ENCODE results near the gene SORT1. TPM values are rescaled to one million over a fixed set of nuclear protein-coding genes. Genes with fewer than 3 reads are reported as not detected.

SORT1 gene
- total RNA-seq, 1 experiment from 2014 or later: 56.5 TPM

DNA sequence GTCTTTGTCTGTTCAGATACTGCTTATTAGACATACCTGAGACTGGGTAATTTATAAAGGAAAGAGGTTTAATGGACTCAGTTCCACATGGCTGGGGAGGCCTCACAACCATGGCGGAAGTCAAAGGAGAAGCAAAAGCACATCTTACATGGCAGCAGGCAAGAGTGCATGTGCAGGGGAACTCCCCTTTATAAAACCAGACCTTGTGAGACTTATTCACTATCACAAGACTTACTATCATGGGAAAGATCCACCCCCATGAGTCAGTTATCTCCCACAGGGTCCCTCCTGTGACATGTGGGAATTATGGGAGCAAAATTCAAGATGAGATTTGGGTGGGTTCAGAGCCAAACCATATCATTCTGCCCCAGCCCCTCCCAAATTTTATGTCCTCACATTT is 35.6 kb upstream of the SORT1 start:
- no peak overlapping the region for H3K4me3 ChIP-seq (ENCODE audit: low read depth, low read length, poor library complexity, severe bottlenecking)
- H3K36me3 ChIP-seq (ENCODE audit: insufficient read depth, low read length, poor library complexity, severe bottlenecking): no peaks in the 10 kb centered on the region
- no peaks in the 10 kb centered on the region for H3K4me1 ChIP-seq (ENCODE audit: insufficient read depth, low read length, poor library complexity, severe bottlenecking)
- no TSS peak for BruUV-seq (replicated peaks)
- ChIA-PET POLR2A (ENCODE audit: low non-redundant PET) (no interaction called here), CTCF (no interaction called here)
- DNase-seq (ENCODE audit: low spot score): no peak
- H3K27me3 ChIP-seq (replicated peaks; ENCODE audit: insufficient read depth, low read depth, low read length, poor library complexity): no peaks in the 10 kb centered on the region
- TF ChIP-seq EZH2 (IDR thresholded peaks at IDR 0.05; ENCODE audit: borderline replicate concordance, low read depth, low read length, poor library complexity, severe bottlenecking) (no peak), CTCF (conservative IDR thresholded peaks at IDR 0.05; ENCODE audit: low read depth, low read length) (no peak)
- no peak overlapping the region for H3K27ac ChIP-seq (ENCODE audit: low read depth, low read length, poor library complexity, severe bottlenecking)
- intact Hi-C loops (cut with micrococcal nuclease; ENCODE audit: unreplicated experiment): no loop called here
- H3K9me3 ChIP-seq (ENCODE audit: low read depth, low read length, poor library complexity, severe bottlenecking): no peaks in the 10 kb centered on the region

DNA sequence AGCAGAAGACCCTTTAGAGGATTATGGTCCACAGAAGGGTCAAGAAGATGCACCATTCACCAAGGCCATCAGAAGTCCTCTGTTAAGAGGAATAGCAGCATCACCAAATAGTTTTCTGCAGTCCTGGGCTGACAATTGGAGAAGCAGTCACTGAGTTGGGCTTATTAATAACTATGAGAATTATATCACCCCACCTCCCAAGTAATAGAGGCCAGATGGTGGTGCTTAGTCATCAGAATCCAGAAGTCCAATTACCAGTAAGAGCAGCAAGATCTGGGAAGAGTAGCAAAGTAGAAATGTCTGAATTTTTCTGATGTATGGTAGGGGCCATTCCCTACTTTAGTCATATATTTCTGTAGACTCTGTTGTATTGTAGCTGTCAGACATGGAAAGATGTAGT is 34.6 kb upstream of the SORT1 start:
- ChIA-PET CTCF (no interaction called here), POLR2A (ENCODE audit: low non-redundant PET) (no interaction called here)
- Histone ChIP-seq H3K4me3 (ENCODE audit: low read depth, low read length, poor library complexity, severe bottlenecking) (no peak overlapping the region), H3K4me1 (ENCODE audit: insufficient read depth, low read length, poor library complexity, severe bottlenecking) (peaks cover under 1% of the 10 kb centered on the region), H3K27me3 (replicated peaks; ENCODE audit: insufficient read depth, low read depth, low read length, poor library complexity) (no peaks in the 10 kb centered on the region), H3K36me3 (ENCODE audit: insufficient read depth, low read length, poor library complexity, severe bottlenecking) (no peaks in the 10 kb centered on the region), H3K9me3 (ENCODE audit: low read depth, low read length, poor library complexity, severe bottlenecking) (no peaks in the 10 kb centered on the region), H3K27ac (ENCODE audit: low read depth, low read length, poor library complexity, severe bottlenecking) (no peak overlapping the region)
- BruUV-seq (replicated peaks): no TSS peak
- no peak for TF ChIP-seq CTCF (conservative IDR thresholded peaks at IDR 0.05; ENCODE audit: low read depth, low read length)
- no peak for TF ChIP-seq EZH2 (IDR thresholded peaks at IDR 0.05; ENCODE audit: borderline replicate concordance, low read depth, low read length, poor library complexity, severe bottlenecking)
- no peak for DNase-seq (ENCODE audit: low spot score)
- intact Hi-C loops (cut with micrococcal nuclease; ENCODE audit: unreplicated experiment): no loop called here

DNA sequence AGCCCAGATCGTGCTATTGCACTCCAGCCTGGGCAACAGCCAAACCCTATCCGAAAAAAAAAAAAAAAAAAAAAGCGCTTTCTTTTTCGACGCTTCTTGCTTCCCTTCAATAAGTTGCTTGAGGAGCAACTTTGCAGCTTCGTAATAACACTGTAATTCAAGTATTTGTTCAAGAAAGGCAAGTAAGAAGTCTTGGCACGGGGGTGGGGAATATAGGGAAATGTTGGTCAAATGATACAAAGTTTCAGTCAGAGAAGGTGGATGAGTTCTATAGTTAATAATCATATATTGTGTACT is 29.4 kb upstream of the SORT1 start:
- Histone ChIP-seq H3K36me3 (ENCODE audit: insufficient read depth, low read length, poor library complexity, severe bottlenecking) (no peaks in the 10 kb centered on the region), H3K27ac (ENCODE audit: low read depth, low read length, poor library complexity, severe bottlenecking) (peak overlapping the region; percentile 57), H3K9me3 (ENCODE audit: low read depth, low read length, poor library complexity, severe bottlenecking) (no peaks in the 10 kb centered on the region), H3K4me3 (ENCODE audit: low read depth, low read length, poor library complexity, severe bottlenecking) (peak overlapping the region; percentile 86), H3K4me1 (ENCODE audit: insufficient read depth, low read length, poor library complexity, severe bottlenecking) (peaks cover 4% of the 10 kb centered on the region), H3K27me3 (replicated peaks; ENCODE audit: insufficient read depth, low read depth, low read length, poor library complexity) (no peaks in the 10 kb centered on the region)
- intact Hi-C loops (cut with micrococcal nuclease; ENCODE audit: unreplicated experiment): no loop called here
- CTCF ChIA-PET: no interaction called here
- no peak for DNase-seq (ENCODE audit: low spot score)
- BruUV-seq (replicated peaks): no TSS peak
- TF ChIP-seq EZH2 (IDR thresholded peaks at IDR 0.05; ENCODE audit: borderline replicate concordance, low read depth, low read length, poor library complexity, severe bottlenecking) (no peak), CTCF (conservative IDR thresholded peaks at IDR 0.05; ENCODE audit: low read depth, low read length) (no peak)
- POLR2A ChIA-PET (ENCODE audit: low non-redundant PET): no interaction called here

All from A673 (cell line).